K562 (cell line): ENCODE results near the gene LZTR1. TPM values are rescaled to one million over a fixed set of nuclear protein-coding genes. Genes with fewer than 3 reads are reported as not detected.

Experiments
- ARID2 ChIP-seq: fragments of 450-650 bp; IDR thresholded peaks from 2 replicates; pipeline ENCODE4 v1.6.1; 2017; ENCODE audit warnings: antibody characterized with exemption, mild to moderate bottlenecking
- HIVEP1 ChIP-seq: fragments of 250-450 bp; sonication (Bioruptor Pico); IDR thresholded peaks from 2 replicates; pipeline ENCODE4 v1.4.0; 2020; ENCODE audit warnings: mild to moderate bottlenecking
- KAT8 ChIP-seq: fragments of 450-650 bp; IDR thresholded peaks from 2 replicates; pipeline ENCODE4 v1.6.1; 2016; ENCODE audit warnings: low read depth, mild to moderate bottlenecking
- KLF1 ChIP-seq: fragments of 450-650 bp; IDR thresholded peaks from 2 replicates; pipeline ENCODE4 v1.6.1; 2016; ENCODE audit warnings: missing genetic modification characterization, missing compliant biosample characterization
- KLF10 ChIP-seq: fragments of 250-450 bp; sonication (Bioruptor Pico); IDR thresholded peaks from 2 replicates; pipeline ENCODE4 v1.6.1; 2021; ENCODE audit warnings: matching md5 sums
- KLF16 ChIP-seq: IDR thresholded peaks from 2 replicates; pipeline ENCODE4 v1.6.1; 2016; ENCODE audit warnings: antibody characterized with exemption
- MCM3 ChIP-seq: fragments of 450-650 bp; IDR thresholded peaks from 2 replicates; pipeline ENCODE4 v1.6.1; 2016
- MTA1 ChIP-seq: fragments of 450-650 bp; IDR thresholded peaks from 2 replicates; pipeline ENCODE4 v1.6.1; 2017; ENCODE audit warnings: borderline replicate concordance
- RBFOX2 ChIP-seq: fragments of 200-400 bp; formaldehyde crosslinking; IDR thresholded peaks from 2 replicates; pipeline ENCODE4 v1.6.1; 2017; ENCODE audit warnings: low read depth, mild to moderate bottlenecking, low read length, moderate library complexity
- ZKSCAN1 ChIP-seq: fragments of 150-350 bp; IDR thresholded peaks from 2 replicates; pipeline ENCODE4 v1.6.1; 2016; ENCODE audit warnings: low read depth, low read length
- ZNF197 ChIP-seq: fragments of 200-800 bp; sonication (Bioruptor generic); IDR thresholded peaks from 2 replicates; pipeline ENCODE4 v1.6.1; 2016; ENCODE audit warnings: low read depth, missing genetic modification characterization, missing compliant biosample characterization
- ZNF408 ChIP-seq: fragments of 250-450 bp; sonication (Bioruptor Pico); IDR thresholded peaks from 2 replicates; pipeline ENCODE4 v1.4.0; 2020; ENCODE audit warnings: low read depth, mild to moderate bottlenecking, moderate library complexity
- ZNF507 ChIP-seq: conservative IDR thresholded peaks from 2 replicates; pipeline ENCODE4 v1.6.1; 2017; ENCODE audit warnings: missing genetic modification characterization, missing compliant biosample characterization
- polyA plus RNA-seq, 8 experiments: library from polyadenylated mRNA; depleted of rRNA in 4 of 8; stranded (reverse) in 5 of 8; unstranded in 3 of 8; fragments of >200 nt; fragmentation: Nextera tagmentation in 2 of 8; fragmentation: Illumina TruSeq in 1 of 8; extraction: Ambion mirVana in 2 of 8; extraction: Trizol in 1 of 8; gene quantifications; 2 replicates each; pipeline versions ENCODE4 v1.2.1 to v1.2.3, GENCODE V29; 2011 to 2014; ENCODE audit warnings: inconsistent platforms in 1 of 8, missing spikeins in 1 of 8
- total RNA-seq, 7 experiments: library from RNA; depleted of rRNA in 6 of 7; stranded (reverse); fragments of >200 nt in 6 of 7; fragmentation: Illumina TruSeq in 2 of 7; extraction: Trizol in 2 of 7; gene quantifications; 2 replicates each; pipeline versions ENCODE4 v1.2.1 to v1.2.3, GENCODE V29; 2011 to 2021; ENCODE audit warnings: low replicate concordance in 1 of 7
- TF ChIP-seq, protein P1 (sequence below): fragments of 450-650 bp; IDR thresholded peaks from 2 replicates; pipeline ENCODE4 v1.6.1; 2018; ENCODE audit not compliant: partially characterized antibody
- TF ChIP-seq, protein P2 (sequence below), 2 experiments: fragments of 450-650 bp; IDR thresholded peaks; 2 replicates each; pipeline ENCODE4 v1.6.1; 2016; ENCODE audit warnings: mild to moderate bottlenecking in 2 of 2, borderline replicate concordance in 1 of 2, low read depth in 1 of 2, moderate library complexity in 1 of 2
- TF ChIP-seq, protein P3 (sequence below), 2 experiments: fragments of 450-650 bp in 1 of 2; sonication (generic) in 1 of 2; formaldehyde crosslinking; conservative IDR thresholded peaks; 2 replicates each; pipeline versions ENCODE4 v1.4.0 to v1.8.1; 2020 to 2022; ENCODE audit warnings: mild to moderate bottlenecking in 1 of 2, missing genetic modification reagents in 1 of 2

Gene LZTR1
- total and polyA plus RNA-seq, 9 of the 15 experiments (the other 6 are each of a cell fraction or from before 2014, with no cell fraction given), result 2.2 to 135 (median 63.0) TPM

- TF ChIP-seq, protein P1, sequence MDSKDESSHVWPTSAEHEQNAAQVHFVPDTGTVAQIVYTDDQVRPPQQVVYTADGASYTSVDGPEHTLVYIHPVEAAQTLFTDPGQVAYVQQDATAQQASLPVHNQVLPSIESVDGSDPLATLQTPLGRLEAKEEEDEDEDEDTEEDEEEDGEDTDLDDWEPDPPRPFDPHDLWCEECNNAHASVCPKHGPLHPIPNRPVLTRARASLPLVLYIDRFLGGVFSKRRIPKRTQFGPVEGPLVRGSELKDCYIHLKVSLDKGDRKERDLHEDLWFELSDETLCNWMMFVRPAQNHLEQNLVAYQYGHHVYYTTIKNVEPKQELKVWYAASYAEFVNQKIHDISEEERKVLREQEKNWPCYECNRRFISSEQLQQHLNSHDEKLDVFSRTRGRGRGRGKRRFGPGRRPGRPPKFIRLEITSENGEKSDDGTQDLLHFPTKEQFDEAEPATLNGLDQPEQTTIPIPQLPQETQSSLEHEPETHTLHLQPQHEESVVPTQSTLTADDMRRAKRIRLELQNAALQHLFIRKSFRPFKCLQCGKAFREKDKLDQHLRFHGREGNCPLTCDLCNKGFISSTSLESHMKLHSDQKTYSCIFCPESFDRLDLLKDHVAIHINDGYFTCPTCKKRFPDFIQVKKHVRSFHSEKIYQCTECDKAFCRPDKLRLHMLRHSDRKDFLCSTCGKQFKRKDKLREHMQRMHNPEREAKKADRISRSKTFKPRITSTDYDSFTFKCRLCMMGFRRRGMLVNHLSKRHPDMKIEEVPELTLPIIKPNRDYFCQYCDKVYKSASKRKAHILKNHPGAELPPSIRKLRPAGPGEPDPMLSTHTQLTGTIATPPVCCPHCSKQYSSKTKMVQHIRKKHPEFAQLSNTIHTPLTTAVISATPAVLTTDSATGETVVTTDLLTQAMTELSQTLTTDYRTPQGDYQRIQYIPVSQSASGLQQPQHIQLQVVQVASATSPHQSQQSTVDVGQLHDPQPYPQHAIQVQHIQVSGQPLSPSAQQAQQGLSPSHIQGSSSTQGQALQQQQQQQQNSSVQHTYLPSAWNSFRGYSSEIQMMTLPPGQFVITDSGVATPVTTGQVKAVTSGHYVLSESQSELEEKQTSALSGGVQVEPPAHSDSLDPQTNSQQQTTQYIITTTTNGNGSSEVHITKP, result no peak
- TF ChIP-seq ZNF197 (CRISPR knock-in tag) (no peak), ZNF408 (CRISPR knock-in tag) (0 out of 2 replicates have a peak, but pooled peaks have one; percentile 30), ZKSCAN1 (no peak), HIVEP1 (CRISPR knock-in tag) (no peak), KLF1 (tag) (no peak), KAT8 (no peak), ARID2 (no peak), ZNF507 (tag) (no peak), MTA1 (no peak), MCM3 (no peak), KLF10 (no peak), RBFOX2 (no peak), KLF16 (no peak)
- TF ChIP-seq, protein P2, sequence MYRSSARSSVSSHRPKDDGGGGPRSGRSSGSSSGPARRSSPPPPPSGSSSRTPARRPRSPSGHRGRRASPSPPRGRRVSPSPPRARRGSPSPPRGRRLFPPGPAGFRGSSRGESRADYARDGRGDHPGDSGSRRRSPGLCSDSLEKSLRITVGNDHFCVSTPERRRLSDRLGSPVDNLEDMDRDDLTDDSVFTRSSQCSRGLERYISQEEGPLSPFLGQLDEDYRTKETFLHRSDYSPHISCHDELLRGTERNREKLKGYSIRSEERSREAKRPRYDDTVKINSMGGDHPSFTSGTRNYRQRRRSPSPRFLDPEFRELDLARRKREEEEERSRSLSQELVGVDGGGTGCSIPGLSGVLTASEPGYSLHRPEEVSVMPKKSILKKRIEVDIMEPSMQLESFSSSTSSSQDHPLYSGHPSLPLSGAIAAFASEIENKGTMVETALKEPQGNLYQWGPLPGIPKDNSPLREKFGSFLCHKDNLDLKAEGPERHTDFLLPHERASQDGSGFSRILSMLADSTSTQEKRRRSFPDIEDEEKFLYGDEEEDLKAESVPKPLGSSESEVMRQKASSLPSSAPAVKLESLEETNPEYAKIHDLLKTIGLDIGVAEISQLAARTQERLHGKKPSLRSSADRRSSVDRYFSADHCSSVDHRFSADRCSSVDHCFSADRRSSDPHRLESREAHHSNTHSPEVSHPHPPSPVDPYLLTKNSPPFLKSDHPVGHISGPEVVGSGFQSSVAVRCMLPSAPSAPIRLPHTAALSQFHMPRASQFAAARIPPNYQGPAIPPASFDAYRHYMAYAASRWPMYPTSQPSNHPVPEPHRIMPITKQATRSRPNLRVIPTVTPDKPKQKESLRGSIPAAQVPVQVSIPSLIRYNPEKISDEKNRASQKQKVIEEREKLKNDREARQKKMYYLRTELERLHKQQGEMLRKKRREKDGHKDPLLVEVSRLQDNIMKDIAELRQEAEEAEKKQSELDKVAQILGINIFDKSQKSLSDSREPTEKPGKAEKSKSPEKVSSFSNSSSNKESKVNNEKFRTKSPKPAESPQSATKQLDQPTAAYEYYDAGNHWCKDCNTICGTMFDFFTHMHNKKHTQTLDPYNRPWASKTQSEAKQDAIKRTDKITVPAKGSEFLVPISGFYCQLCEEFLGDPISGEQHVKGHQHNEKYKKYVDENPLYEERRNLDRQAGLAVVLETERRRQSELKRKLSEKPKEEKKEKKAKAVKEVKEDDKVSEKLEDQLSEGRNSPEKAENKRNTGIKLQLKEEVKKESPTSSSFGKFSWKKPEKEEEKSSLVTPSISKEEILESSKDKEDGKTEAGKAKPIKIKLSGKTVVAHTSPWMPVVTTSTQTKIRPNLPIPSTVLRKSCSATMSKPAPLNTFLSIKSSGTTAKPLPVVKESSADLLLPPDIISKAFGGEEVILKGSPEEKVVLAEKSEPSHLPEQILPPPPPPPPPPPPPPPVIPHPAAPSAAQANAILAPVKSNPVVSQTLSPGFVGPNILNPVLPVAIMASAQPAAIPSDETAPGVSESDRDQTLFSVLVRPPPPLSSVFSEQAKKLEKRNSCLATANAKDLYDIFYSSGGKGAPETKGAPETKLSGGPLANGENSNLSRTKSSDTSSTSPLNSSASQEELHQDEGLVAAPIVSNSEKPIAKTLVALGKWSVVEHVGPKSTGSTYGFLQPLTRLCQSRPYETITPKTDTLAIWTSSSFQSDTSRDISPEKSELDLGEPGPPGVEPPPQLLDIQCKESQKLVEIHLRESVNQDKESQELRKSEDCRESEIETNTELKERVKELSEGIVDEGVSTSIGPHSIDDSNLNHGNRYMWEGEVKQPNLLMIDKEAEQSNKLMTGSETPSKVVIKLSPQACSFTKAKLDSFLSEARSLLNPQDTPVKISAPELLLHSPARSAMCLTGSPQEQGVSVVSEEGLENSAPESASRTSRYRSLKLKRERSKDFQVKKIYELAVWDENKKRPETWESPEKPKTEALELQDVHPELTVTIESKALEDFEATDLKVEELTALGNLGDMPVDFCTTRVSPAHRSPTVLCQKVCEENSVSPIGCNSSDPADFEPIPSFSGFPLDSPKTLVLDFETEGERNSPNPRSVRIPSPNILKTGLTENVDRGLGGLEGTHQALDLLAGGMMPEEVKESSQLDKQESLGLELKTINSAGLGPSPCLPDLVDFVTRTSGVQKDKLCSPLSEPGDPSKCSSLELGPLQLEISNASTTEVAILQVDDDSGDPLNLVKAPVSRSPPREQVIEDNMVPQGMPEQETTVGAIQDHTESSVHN (IDR thresholded peaks at IDR 0.05; ENCODE audit: borderline replicate concordance in 1 of 2, low read depth in 1 of 2), result no peak
- TF ChIP-seq, protein P3, sequence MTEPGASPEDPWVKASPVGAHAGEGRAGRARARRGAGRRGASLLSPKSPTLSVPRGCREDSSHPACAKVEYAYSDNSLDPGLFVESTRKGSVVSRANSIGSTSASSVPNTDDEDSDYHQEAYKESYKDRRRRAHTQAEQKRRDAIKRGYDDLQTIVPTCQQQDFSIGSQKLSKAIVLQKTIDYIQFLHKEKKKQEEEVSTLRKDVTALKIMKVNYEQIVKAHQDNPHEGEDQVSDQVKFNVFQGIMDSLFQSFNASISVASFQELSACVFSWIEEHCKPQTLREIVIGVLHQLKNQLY (CRISPR knock-in tag; conservative IDR thresholded peaks at IDR 0.05), result peak in 1 of 2 experiments; percentile 80; a peak in 2 of 4 replicates
These were observed 27.7 kb downstream of the LZTR1 start (continued) for GRCh38 chr22:21009638-21010425.
